ENCODE data around the gene LRRC8D. TPM values are rescaled to one million over a fixed set of nuclear protein-coding genes. Genes with fewer than 3 reads are reported as not detected.

The LRRC8D gene
- total RNA-seq, 3 donors from 2014 or later (not counting 1 experiment from before 2014, with no cell fraction given) = 16.2 to 26.2 (median 17.1) TPM

DNA sequence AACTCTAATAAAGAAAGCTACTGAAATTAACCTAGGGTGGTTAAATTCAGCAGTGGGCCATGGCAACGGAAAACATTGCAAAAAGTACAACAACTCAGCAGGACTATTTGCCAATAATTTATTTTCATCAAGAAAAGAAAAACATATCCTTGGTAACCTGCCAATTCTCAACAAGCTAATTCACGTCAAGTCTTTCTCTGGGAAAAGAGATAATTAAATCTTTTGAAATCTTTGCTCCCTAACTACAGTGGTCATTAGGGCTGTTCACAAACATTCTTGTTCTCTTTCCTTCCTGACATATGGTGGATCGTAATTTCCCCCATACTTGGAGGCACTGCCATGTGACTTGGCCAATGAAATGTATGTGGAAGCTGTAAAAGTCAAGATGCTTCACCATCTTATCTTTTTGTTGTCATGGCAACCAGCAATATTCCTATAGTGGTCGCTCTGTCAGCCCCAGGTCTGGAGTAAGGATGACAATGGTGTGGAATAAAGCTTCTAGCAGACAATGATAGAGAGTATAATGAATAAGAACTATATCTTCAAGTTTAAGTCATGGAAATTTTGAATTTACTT lies 144.4 kb downstream of the LRRC8D start:
- H3K27me3 Mint-ChIP-seq (ENCODE audit: low read depth in 2 of 2) = peaks cover 0 to 3% of the 10 kb centered on the region in 2 donors
- intact Hi-C loops (cut with micrococcal nuclease) = no loop called here
- no peaks in the 10 kb centered on the region for H3K36me3 Mint-ChIP-seq
- WGBS (ENCODE audit: insufficient coverage) = 100% methylated on average over 3 of the region's 4 CpGs
- H3K27ac Mint-ChIP-seq = no peak overlapping the region
- ATAC-seq (no peak), DNase-seq (no peak)
- no peaks in the 10 kb centered on the region for H3K27me3 ChIP-seq (ENCODE audit: control insufficient read depth, insufficient read depth, low read length)
- no peak overlapping the region for H3K27ac ChIP-seq (ENCODE audit: low read length)
- H3K9me3 Mint-ChIP-seq = no peaks in the 10 kb centered on the region
- no peak overlapping the region for H3K4me3 Mint-ChIP-seq
- H3K4me1 ChIP-seq (ENCODE audit: control insufficient read depth, insufficient read depth, low read length) = peaks cover 5% of the 10 kb centered on the region
- H3K4me1 Mint-ChIP-seq = peaks cover 11 to 18% of the 10 kb centered on the region in 2 donors
- no peaks in the 10 kb centered on the region for H3K9me3 ChIP-seq (ENCODE audit: control insufficient read depth, insufficient read depth, low read length)
- no peak overlapping the region for H3K4me3 ChIP-seq (ENCODE audit: low read length)
- TF ChIP-seq, protein P1, sequence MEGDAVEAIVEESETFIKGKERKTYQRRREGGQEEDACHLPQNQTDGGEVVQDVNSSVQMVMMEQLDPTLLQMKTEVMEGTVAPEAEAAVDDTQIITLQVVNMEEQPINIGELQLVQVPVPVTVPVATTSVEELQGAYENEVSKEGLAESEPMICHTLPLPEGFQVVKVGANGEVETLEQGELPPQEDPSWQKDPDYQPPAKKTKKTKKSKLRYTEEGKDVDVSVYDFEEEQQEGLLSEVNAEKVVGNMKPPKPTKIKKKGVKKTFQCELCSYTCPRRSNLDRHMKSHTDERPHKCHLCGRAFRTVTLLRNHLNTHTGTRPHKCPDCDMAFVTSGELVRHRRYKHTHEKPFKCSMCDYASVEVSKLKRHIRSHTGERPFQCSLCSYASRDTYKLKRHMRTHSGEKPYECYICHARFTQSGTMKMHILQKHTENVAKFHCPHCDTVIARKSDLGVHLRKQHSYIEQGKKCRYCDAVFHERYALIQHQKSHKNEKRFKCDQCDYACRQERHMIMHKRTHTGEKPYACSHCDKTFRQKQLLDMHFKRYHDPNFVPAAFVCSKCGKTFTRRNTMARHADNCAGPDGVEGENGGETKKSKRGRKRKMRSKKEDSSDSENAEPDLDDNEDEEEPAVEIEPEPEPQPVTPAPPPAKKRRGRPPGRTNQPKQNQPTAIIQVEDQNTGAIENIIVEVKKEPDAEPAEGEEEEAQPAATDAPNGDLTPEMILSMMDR (IDR thresholded peaks at IDR 0.05) = no peak
- H3K36me3 ChIP-seq (ENCODE audit: control insufficient read depth, insufficient read depth, low read length) = no peaks in the 10 kb centered on the region

DNA sequence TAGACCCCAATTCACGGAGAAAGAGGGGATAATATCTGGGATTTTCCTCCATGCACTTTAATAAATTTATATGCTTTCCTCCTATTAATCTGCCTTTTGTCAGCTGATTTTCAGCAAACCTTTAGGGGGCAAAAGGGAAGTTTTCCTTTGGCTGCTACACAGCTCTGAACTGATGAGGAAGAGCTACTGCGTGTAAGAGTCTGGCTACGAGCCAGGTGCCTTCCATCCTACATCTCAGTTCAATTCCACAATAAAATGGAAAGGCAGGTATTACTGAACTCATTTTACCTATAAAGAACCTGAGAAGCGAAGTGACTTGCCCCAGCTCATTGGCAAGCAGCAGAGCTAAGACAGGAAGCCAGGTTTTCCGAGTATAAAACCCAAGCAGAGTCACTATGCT lies 145.8 kb downstream of the LRRC8D start:
- TF ChIP-seq, protein P1 (IDR thresholded peaks at IDR 0.05) = no peak
- Mint-ChIP-seq H3K9me3 (no peaks in the 10 kb centered on the region), H3K4me3 (no peak overlapping the region), H3K27ac (no peak overlapping the region), H3K4me1 (peaks cover 11 to 18% of the 10 kb centered on the region in 2 donors), H3K27me3 (ENCODE audit: low read depth in 2 of 2) (peaks cover 0 to 3% of the 10 kb centered on the region in 2 donors), H3K36me3 (no peaks in the 10 kb centered on the region)
- H3K4me1 ChIP-seq (ENCODE audit: control insufficient read depth, insufficient read depth, low read length) = peaks cover 5% of the 10 kb centered on the region
- ATAC-seq = no peak
- no peak overlapping the region for H3K4me3 ChIP-seq (ENCODE audit: low read length)
- no peak overlapping the region for H3K27ac ChIP-seq (ENCODE audit: low read length)
- WGBS (ENCODE audit: insufficient coverage) = 19% methylated on average over 5 of the region's 5 CpGs
- H3K36me3 ChIP-seq (ENCODE audit: control insufficient read depth, insufficient read depth, low read length) = no peaks in the 10 kb centered on the region
- DNase-seq = no peak
- no peaks in the 10 kb centered on the region for H3K27me3 ChIP-seq (ENCODE audit: control insufficient read depth, insufficient read depth, low read length)
- intact Hi-C loops (cut with micrococcal nuclease) = no loop called here
- no peaks in the 10 kb centered on the region for H3K9me3 ChIP-seq (ENCODE audit: control insufficient read depth, insufficient read depth, low read length)

DNA sequence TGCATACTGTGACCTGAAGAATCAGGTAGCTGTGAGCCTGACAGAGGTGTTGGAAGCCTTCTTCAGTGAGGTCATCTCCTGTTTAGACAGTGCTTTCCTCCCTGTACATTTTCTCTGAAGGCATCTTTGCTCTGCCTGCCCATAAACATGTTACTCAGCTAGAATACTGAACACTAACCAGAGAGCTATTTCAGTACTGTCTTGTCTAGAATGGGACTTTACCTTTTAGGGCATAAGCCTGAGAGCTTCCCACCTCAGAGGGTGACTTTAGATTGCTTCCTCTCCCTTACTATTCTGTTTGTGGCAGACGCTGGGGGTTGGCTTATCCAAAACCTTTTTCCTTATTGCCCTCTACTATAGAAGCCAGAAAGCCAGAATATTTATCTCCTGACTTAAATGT lies 150.8 kb downstream of the LRRC8D start:
- Histone ChIP-seq H3K36me3 (ENCODE audit: control insufficient read depth, insufficient read depth, low read length) (no peaks in the 10 kb centered on the region), H3K4me1 (ENCODE audit: control insufficient read depth, insufficient read depth, low read length) (no peaks in the 10 kb centered on the region), H3K27ac (ENCODE audit: low read length) (no peak overlapping the region), H3K9me3 (ENCODE audit: control insufficient read depth, insufficient read depth, low read length) (no peaks in the 10 kb centered on the region), H3K27me3 (ENCODE audit: control insufficient read depth, insufficient read depth, low read length) (no peaks in the 10 kb centered on the region), H3K4me3 (ENCODE audit: low read length) (no peak overlapping the region)
- no peaks in the 10 kb centered on the region for H3K9me3 Mint-ChIP-seq
- no peak for DNase-seq
- no peak overlapping the region for H3K27ac Mint-ChIP-seq
- ATAC-seq = no peak
- H3K27me3 Mint-ChIP-seq (ENCODE audit: low read depth in 2 of 2) = peaks cover 0 to 3% of the 10 kb centered on the region in 2 donors
- TF ChIP-seq, protein P1 (IDR thresholded peaks at IDR 0.05) = no peak
- intact Hi-C loops (cut with micrococcal nuclease) = no loop called here
- H3K4me1 Mint-ChIP-seq = peaks cover 0 to 2% of the 10 kb centered on the region in 2 donors
- no CpG with 5 or more reads among the region's 1 CpG for WGBS (ENCODE audit: insufficient coverage)
- no peaks in the 10 kb centered on the region for H3K36me3 Mint-ChIP-seq
- H3K4me3 Mint-ChIP-seq = no peak overlapping the region

DNA sequence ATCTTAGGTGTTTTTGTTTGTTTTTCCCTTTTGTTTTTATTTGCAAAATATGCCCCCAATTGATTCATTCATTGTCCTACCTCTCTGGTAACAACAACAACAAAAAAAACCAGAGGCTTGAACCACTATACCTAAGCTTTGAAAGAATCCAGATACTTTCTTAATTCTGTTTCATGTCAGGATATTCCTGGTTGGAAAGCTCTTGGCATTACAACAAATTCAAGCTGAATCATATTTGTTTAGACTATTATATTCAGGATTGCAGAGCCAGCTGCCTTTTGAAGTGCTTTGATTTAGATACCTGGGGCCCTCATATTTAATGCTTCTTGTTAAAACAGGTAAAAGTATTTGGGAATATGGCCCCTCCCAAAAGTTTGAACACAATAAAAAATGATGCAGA lies 151.2 kb downstream of the LRRC8D start:
- Histone ChIP-seq H3K27ac (ENCODE audit: low read length) (no peak overlapping the region), H3K36me3 (ENCODE audit: control insufficient read depth, insufficient read depth, low read length) (no peaks in the 10 kb centered on the region), H3K4me3 (ENCODE audit: low read length) (no peak overlapping the region), H3K4me1 (ENCODE audit: control insufficient read depth, insufficient read depth, low read length) (no peaks in the 10 kb centered on the region), H3K27me3 (ENCODE audit: control insufficient read depth, insufficient read depth, low read length) (no peaks in the 10 kb centered on the region), H3K9me3 (ENCODE audit: control insufficient read depth, insufficient read depth, low read length) (no peaks in the 10 kb centered on the region)
- DNase-seq (no peak), ATAC-seq (no peak)
- Mint-ChIP-seq H3K27ac (no peak overlapping the region), H3K4me3 (no peak overlapping the region), H3K9me3 (no peaks in the 10 kb centered on the region), H3K27me3 (ENCODE audit: low read depth in 2 of 2) (peaks cover 0 to 3% of the 10 kb centered on the region in 2 donors), H3K4me1 (no peaks in the 10 kb centered on the region), H3K36me3 (no peaks in the 10 kb centered on the region)
- TF ChIP-seq, protein P1 (IDR thresholded peaks at IDR 0.05) = no peak
- intact Hi-C loops (cut with micrococcal nuclease) = no loop called here

All from natural killer cell (primary cell).